ENCODE results near the gene AGK.

GRCh38 chr7:141651417-141651816, 100.2 kb downstream of the AGK start:
- no peak for TF ChIP-seq POLR2A (IDR thresholded peaks at IDR 0.05)
- no peak for TF ChIP-seq CTCF (IDR thresholded peaks at IDR 0.05)

Measured in uterus (tissue), 2 donors.